Naive thymus-derived CD8-positive, alpha-beta T cell (primary cell): ENCODE measurements around the gene MED23. TPM values are rescaled to one million over a fixed set of nuclear protein-coding genes. Genes with fewer than 3 reads are reported as not detected.

Experiments
- ATAC-seq, 2 donors: fragments of 150-1000 bp; cut with Tn5 transposase in 1 of 2; sonication (Bioruptor Pico), chemical (Tn5 transposase) in 1 of 2; 1 replicate in 1 of 2; 2 replicates in 1 of 2; pipeline ENCODE4 v1.10.0; 2021; ENCODE audit warnings: mild to moderate bottlenecking in 2 of 2, moderate library complexity in 2 of 2
- POLR2A ChIA-PET: fragments of 350-600 bp; sonication (Branson Sonifier 250); formaldehyde crosslinking; loops from one replicate; lab custom pipeline; 2021; ENCODE audit warnings: antibody characterized with exemption; lab: Charles Lee
- DNase-seq, 10 donors: peaks; one replicate each; pipeline versions ENCODE4 v3.0.0 to v3.0.0-alpha.2; 2020 to 2022
- H3K27ac Mint-ChIP-seq, 10 donors: one replicate each; pipeline ENCODE4 v1.8.0; 2020 to 2022; ENCODE audit warnings: mild to moderate bottlenecking in 10 of 10, mixed read lengths in 10 of 10, moderate library complexity in 4 of 10, inconsistent platforms in 1 of 10
- H3K27me3 Mint-ChIP-seq, 5 donors: one replicate each; pipeline ENCODE4 v1.8.0; 2021 to 2022; ENCODE audit warnings: mixed read lengths in 5 of 5
- H3K36me3 Mint-ChIP-seq, 3 donors: one replicate each; pipeline ENCODE4 v1.8.0; 2020 to 2022; ENCODE audit warnings: mixed read lengths in 3 of 3, mild to moderate bottlenecking in 2 of 3, inconsistent platforms in 1 of 3
- H3K4me1 Mint-ChIP-seq, 4 donors: one replicate each; pipeline ENCODE4 v1.8.0; 2021 to 2022; ENCODE audit warnings: mixed read lengths in 4 of 4
- H3K4me3 Mint-ChIP-seq, 10 donors: one replicate each; pipeline ENCODE4 v1.8.0; 2020 to 2022; ENCODE audit warnings: mild to moderate bottlenecking in 10 of 10, mixed read lengths in 10 of 10, moderate library complexity in 6 of 10, inconsistent platforms in 1 of 10
- H3K9me3 Mint-ChIP-seq, 9 donors: one replicate each; pipeline ENCODE4 v1.8.0; 2020 to 2022; ENCODE audit warnings: mixed read lengths in 9 of 9, mild to moderate bottlenecking in 3 of 9, inconsistent platforms in 1 of 9, moderate library complexity in 1 of 9
- polyA plus RNA-seq, 3 donors: library from polyadenylated mRNA; unstranded; fragments of 300-500 nt; fragmentation: Illumina TruSeq; gene quantifications; one replicate each; pipeline ENCODE4 v1.2.3, GENCODE V29; 2021
- total RNA-seq, 8 experiments: library from RNA in 2 of 8; stranded (reverse) in 2 of 8; gene quantifications; one replicate each; pipeline ENCODE4 v1.2.3 and lab custom pipeline; 2021 to 2026

MED23 gene
- total and polyA plus RNA-seq, 5 experiments from 2014 or later: 8.6 to 56.2 (median 13.4) TPM

DNA sequence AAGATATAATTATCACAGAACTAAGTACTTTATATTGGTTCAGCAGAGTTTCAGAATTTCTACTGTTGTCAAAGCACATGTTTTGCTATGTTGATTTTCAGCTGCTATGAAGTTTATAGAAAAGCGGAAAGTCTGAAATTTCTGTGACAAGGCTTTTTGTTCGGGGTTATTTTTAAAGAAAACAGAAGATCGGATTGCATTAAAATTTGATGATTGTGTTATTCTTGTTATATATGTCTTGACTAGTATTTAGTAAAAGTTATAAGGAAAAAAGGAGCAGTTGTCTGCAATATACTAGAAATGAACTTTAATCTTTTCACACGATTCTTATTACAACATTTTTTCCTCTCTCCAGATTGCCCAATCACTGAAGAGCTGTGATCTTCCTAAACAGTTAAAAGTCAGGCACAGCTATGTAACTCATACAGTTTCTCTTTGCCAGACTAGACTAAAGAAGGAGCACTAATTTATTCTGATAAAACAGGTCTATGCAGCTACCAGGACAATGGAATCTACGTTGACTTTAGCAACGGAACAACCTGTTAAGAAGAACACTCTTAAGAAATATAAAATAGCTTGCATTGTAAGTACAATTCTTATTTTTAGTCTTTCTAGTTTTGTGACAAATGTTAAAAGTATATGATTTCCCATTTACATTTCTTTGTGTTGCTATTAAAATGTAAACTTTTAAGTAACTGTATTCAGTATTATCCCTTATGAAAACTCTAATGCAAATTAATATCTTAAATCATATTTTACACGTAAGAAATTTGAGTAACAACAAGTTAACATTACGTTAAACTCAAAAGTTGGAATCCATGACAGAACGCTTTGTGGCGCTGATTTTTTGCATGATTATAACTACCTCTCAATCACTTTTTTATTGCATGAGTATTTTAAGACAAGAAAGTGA lies 9.1 kb upstream of the MED23 start, which contains the start of gene ENPP3:
Gene ENPP3, plus strand, starts transcription at position 423 of the 913 bp plus-strand sequence. Its CDS starts 83 bp downstream, at position 506.
- ATAC-seq: no peak
- Mint-ChIP-seq H3K4me3 (no peak within 1 kb of the TSS), H3K36me3 (no peaks in the 10 kb centered on the region), H3K9me3 (no peaks in the 10 kb centered on the region), H3K4me1 (peaks cover 0 to 8% (median 0%) of the 10 kb centered on the region in 4 donors), H3K27ac (peak within 1 kb of the TSS in 1 of 10 donors; percentile 54), H3K27me3 (peaks cover 0 to 2% (median 0%) of the 10 kb centered on the region in 5 donors)
- DNase-seq: no peak
- POLR2A ChIA-PET: no interaction called here

DNA sequence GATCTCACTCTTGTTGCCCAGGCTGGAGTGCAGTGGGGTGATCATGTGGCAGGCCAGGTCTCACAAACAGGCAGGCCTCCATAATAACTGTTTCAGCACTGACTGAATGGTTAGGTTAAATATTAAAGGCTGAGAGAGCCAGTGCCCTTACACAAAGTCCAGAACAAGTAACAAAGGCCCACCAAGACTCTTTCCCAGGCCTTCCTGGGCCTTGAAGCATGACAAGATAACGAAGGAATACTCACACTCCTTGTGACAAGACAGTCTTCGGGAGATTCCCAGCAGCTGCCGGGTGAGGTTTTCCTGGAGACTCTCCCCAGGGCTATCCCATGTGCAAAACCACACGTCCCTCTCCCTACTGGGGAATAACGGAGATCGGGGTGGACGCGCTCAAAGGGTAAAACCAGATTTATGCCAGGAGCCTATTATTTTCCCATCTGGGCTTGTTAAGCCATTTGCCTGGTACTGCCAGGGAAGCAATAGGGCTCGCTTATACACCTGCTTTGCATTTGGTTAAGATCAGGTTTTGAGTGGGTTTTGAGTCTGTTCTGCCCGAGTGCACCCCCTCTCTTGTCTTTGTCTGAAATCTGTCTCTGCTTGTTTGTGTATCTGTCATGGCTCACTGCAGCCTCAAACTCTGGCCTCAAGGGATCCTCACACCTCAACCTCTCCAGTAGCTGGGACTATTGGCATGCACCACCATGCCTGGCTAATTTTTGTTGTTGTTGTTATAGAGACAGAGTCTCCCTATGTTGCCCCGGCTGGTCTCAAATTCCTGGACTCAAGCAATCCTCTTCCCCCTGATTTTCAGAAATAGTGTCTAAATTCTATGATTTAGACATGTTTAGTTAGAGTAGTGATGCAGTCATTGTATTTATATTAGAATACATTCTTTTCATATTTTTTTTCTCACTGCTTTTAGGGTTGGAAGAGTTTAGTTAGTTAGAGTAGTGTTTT lies 7.6 kb upstream of the MED23 start:
- ATAC-seq (no peak), DNase-seq (no peak)
- peaks cover 0 to 8% (median 0%) of the 10 kb centered on the region in 4 donors for H3K4me1 Mint-ChIP-seq
- no peaks in the 10 kb centered on the region for H3K9me3 Mint-ChIP-seq
- POLR2A ChIA-PET: no interaction called here
- no peak overlapping the region for H3K4me3 Mint-ChIP-seq
- no peak overlapping the region for H3K27ac Mint-ChIP-seq
- no peaks in the 10 kb centered on the region for H3K36me3 Mint-ChIP-seq
- H3K27me3 Mint-ChIP-seq: no peaks in the 10 kb centered on the region

DNA sequence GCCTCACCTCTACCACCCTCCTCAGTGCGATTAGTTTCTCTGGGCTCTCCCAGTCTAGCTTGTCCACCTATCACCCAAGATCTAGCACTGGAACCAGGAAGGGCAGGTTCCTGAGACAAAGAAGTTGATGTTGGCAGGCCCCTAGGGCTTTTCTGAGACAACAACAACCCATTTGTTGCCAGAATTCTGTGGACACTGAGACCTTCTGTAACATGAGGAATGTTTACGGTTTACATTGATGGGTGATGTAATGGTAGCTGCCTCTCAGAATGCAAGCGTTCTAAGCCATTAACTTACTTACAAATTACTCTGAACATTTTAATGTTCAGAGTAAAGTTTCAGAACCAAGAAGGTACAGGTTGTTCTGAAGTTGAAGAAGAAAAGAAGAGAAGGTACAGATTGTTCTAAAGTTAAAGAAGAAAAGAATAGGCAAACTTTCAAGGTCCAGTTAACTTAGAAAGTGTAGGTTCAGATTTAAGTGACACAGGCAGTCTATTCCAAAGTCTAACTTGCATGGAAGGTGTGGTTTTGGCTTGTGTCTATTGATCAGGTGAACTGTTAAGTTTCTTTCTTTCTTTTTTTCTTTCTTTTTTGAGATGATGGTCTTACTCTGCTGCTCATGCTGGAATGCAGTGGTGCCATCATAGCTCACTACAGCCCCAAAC lies 3.7 kb upstream of the MED23 start:
- POLR2A ChIA-PET: no interaction called here
- H3K27ac Mint-ChIP-seq: peak overlapping the region in 1 of 10 donors; percentile 3
- H3K27me3 Mint-ChIP-seq: no peaks in the 10 kb centered on the region
- H3K4me3 Mint-ChIP-seq: no peak overlapping the region
- H3K9me3 Mint-ChIP-seq: no peaks in the 10 kb centered on the region
- no peak for ATAC-seq
- no peaks in the 10 kb centered on the region for H3K36me3 Mint-ChIP-seq
- DNase-seq: no peak
- peaks cover 5 to 42% (median 31%) of the 10 kb centered on the region in 4 donors for H3K4me1 Mint-ChIP-seq

DNA sequence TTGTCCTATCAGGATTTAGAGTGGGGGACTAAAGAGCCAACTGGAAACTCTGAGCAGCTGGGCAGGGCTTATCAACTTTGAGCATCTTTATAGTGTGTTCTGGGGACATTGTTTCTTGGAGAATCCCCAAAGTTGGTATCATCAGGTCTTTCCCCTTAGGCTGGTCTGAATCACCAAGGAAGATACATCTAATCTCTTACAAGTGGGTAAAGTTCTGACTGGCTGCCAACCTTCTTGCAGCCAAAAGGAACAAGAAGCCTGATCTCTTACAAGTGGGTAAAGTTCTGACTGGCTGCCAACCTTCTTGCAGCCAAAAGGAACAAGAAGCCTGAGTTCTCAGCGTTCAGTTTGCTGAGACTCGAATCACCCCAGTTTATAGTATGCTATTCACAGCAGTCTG lies 1.6 kb upstream of the MED23 start:
- peaks cover 0 to 13% (median 0%) of the 10 kb centered on the region in 3 donors for H3K36me3 Mint-ChIP-seq
- no peak for ATAC-seq
- peaks cover 5 to 46% (median 35%) of the 10 kb centered on the region in 4 donors for H3K4me1 Mint-ChIP-seq
- no peak for DNase-seq
- POLR2A ChIA-PET: no interaction called here
- H3K9me3 Mint-ChIP-seq: no peaks in the 10 kb centered on the region
- H3K27ac Mint-ChIP-seq: peak overlapping the region in 5 of 10 donors; percentile 69 to 97 (median 95)
- H3K4me3 Mint-ChIP-seq: peak overlapping the region in 3 of 10 donors; percentile 2 to 99 (median 50)
- no peaks in the 10 kb centered on the region for H3K27me3 Mint-ChIP-seq

DNA sequence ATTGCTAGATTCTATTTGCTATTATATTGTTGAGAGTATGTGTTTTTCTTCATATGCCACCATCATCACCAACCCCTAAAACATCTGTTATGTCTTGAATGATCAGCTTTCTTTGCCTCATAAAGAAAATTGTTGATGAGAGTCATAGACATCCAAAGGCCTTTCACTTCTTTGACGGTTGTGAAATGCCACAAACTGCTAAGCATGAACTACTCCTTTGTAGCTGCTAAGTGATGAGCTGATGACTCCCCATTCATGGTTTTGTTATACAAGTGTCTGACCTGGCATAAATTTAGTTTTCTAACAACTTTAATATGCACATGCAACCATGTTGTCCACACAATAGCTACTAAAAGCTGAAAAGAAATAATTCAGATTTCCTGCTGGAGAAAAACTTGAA lies 684 bp upstream of the MED23 start:
- DNase-seq: peak in 1 of 10 donors; percentile 3
- H3K9me3 Mint-ChIP-seq: no peaks in the 10 kb centered on the region
- ATAC-seq: no peak
- H3K27ac Mint-ChIP-seq: peak overlapping the region; percentile 18 to 97 (median 96)
- H3K27me3 Mint-ChIP-seq: no peaks in the 10 kb centered on the region
- H3K4me3 Mint-ChIP-seq: peak overlapping the region; percentile 95 to 99 (median 98)
- POLR2A ChIA-PET: interaction anchor here (0.8 to 1.9 kb wide), 4 partner anchors 10 to 1184 kb away, joined by 3 to 6 read pairs (median 3); no protein-coding TSS in a partner anchor
- H3K4me1 Mint-ChIP-seq: peaks cover 5 to 46% (median 38%) of the 10 kb centered on the region in 4 donors
- H3K36me3 Mint-ChIP-seq: peaks cover 0 to 21% (median 0%) of the 10 kb centered on the region in 3 donors

DNA sequence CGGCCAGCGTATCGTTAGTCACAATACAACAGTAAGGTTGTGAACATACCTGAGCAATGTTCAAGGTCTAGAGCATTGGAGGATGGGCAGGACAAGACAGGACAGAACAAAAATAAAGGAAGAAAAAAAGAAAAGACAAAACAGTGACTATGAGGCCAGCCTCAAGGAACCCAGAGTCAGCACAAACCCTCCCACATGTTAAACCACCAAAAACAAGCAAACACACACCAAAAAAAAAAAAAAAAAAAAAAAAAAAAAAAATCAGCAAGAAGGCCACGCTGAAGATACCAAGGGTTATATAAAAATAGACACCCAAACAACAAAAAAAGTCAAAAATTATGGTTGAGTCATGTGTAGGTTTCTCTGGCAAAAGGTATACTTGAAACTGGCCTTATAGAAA lies 12.8 kb downstream of the MED23 start:
- POLR2A ChIA-PET: no interaction called here
- Mint-ChIP-seq H3K27me3 (no peaks in the 10 kb centered on the region), H3K4me1 (peaks cover 0 to 6% (median 0%) of the 10 kb centered on the region in 4 donors), H3K4me3 (no peak overlapping the region), H3K9me3 (no peaks in the 10 kb centered on the region), H3K27ac (no peak overlapping the region), H3K36me3 (peaks cover 7 to 89% (median 24%) of the 10 kb centered on the region in 3 donors)
- DNase-seq: no peak
- ATAC-seq: no peak

DNA sequence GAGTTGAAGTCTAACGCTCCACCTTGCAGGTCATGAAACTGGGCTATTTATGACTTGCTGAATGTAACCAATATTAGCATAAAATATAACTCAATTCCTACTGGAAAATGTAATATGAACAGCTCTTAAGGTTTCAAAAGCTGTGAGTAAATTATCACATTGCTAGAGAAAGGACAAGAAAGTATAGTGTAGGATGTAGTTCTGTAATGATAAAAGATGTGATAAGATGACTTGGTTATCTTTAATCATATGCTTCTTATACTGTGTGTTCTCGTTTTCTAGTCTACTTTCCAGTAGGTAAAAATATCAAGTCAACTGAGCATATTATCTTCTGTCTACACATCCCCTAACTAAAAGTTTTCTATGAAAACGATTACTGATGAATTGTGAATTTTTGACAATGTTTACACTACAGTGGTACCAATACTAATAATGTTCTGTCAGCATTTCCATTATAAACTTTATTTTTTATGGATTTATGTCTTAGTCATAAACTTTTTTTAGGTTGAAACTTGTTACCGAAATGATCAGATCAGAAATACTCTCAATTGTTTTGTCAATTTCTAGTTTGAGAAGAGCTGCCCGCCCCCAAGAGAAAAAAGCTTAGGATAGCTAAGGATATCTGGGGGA lies 14.6 kb downstream of the MED23 start:
- no peak overlapping the region for H3K4me3 Mint-ChIP-seq
- H3K36me3 Mint-ChIP-seq: peaks cover 14 to 90% (median 27%) of the 10 kb centered on the region in 3 donors
- POLR2A ChIA-PET: no interaction called here
- no peaks in the 10 kb centered on the region for H3K27me3 Mint-ChIP-seq
- no peak overlapping the region for H3K27ac Mint-ChIP-seq
- ATAC-seq (no peak), DNase-seq (no peak)
- H3K9me3 Mint-ChIP-seq: no peaks in the 10 kb centered on the region
- peaks cover 0 to 9% (median 5%) of the 10 kb centered on the region in 4 donors for H3K4me1 Mint-ChIP-seq

DNA sequence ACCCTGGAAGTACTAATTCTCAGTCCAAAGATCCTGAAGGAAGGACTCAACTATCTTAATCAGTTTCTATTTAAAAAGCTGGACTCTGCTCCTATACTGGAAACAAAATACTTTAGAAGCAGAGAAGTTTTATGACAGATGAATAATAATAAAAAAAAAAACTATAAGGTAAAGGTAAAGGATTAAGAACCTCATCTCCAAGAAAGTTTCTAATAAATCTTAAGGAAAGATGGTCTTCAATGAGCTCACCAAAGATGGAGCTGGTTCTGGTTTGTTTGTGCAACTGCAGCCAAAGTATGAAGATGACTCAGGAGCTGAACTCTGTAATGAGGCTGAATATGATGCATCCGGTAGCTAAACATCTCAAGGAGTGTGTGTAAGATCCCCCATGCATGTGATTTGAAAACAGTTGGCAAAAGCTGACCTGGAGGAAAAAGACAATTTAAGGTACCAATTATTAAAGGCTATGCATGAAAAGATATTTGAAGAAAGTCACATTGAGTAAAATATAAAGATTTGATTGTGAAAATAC lies 25.2 kb downstream of the MED23 start:
- ATAC-seq (no peak), DNase-seq (no peak)
- peaks cover 5 to 80% (median 25%) of the 10 kb centered on the region in 3 donors for H3K36me3 Mint-ChIP-seq
- no peaks in the 10 kb centered on the region for H3K9me3 Mint-ChIP-seq
- no peaks in the 10 kb centered on the region for H3K27me3 Mint-ChIP-seq
- POLR2A ChIA-PET: interaction anchor here (0.9 kb wide), 1 partner anchor 25 kb away, joined by 3 read pairs; the partner anchor contains the start of gene MED23
- H3K27ac Mint-ChIP-seq: peak overlapping the region in 1 of 10 donors; percentile 14
- no peak overlapping the region for H3K4me3 Mint-ChIP-seq
- peaks cover 0 to 4% (median 0%) of the 10 kb centered on the region in 4 donors for H3K4me1 Mint-ChIP-seq

DNA sequence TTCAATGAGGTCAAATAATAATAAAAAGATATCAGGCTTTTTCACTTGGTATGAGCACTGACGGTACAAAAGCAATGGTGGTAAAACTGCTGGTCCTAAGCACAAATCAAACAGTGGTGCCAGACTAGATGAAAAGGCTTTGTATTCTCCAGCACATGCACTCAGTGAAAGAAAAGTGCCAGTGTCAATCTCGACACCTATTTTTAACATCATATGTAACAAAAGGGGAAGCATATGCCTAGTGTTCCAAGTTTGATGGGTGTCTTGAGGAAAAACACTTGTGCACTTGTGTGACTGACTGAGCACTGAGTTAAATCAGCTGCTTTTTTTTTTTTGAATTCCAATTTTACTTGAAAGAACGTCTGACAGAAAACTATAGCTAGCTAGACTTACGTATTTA lies 27.3 kb downstream of the MED23 start:
- Mint-ChIP-seq H3K36me3 (peaks cover 5 to 83% (median 23%) of the 10 kb centered on the region in 3 donors), H3K4me1 (peaks cover 0 to 4% (median 0%) of the 10 kb centered on the region in 4 donors), H3K9me3 (no peaks in the 10 kb centered on the region), H3K4me3 (no peak overlapping the region), H3K27ac (peak overlapping the region in 1 of 10 donors; percentile 34), H3K27me3 (no peaks in the 10 kb centered on the region)
- no peak for ATAC-seq
- DNase-seq: no peak
- POLR2A ChIA-PET: interaction anchor here (0.5 kb wide), 1 partner anchor 31 kb away, joined by 3 read pairs; no protein-coding TSS in a partner anchor

DNA sequence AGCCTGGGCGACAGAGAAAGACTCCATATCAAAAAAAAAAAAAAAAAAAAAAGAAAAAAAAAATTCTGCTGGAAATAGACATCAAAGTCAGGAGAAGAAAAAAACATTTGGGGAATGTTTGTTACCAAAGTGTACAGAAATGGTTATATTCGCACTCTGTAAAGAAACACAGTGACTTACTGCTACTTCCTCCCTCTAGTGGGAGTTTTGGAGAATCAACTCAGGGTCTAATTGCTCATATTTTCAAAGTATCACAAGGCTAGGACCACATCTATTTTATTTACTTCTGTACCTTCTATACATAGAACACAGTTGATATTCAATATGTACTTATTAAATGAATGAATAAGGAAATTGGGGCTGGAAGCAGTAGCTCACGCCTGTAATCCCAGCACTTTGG lies 30.6 kb downstream of the MED23 start:
- Mint-ChIP-seq H3K27me3 (no peaks in the 10 kb centered on the region), H3K9me3 (no peaks in the 10 kb centered on the region), H3K36me3 (peaks cover 5 to 83% (median 39%) of the 10 kb centered on the region in 3 donors), H3K4me1 (peaks cover 0 to 4% (median 1%) of the 10 kb centered on the region in 4 donors), H3K4me3 (no peak overlapping the region), H3K27ac (peak overlapping the region in 2 of 10 donors; percentile 15 to 68)
- POLR2A ChIA-PET: no interaction called here
- peak in 3 of 10 donors; percentile 12 to 29 (median 22) for DNase-seq
- peak; percentile 37 to 42 for ATAC-seq

DNA sequence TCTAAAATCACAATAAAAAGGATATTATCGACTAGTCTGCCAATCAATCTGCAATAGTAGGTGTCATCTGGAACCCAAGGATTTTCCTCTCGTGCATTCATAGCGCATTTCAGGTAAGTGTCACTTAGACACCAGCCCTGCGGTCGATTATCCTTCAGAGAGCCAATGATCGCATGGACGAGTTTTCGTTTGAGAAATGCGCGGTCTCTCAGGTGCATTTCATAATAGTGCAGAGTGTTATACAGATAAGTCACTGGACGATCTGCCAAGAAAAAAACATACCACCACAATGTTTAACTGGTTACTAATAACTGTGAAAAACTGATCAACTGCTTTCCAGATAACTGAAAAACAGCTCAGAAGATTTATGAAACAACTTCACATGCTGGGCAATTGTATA lies 34.0 kb downstream of the MED23 start:
- no peak for DNase-seq
- no peaks in the 10 kb centered on the region for H3K9me3 Mint-ChIP-seq
- no peak overlapping the region for H3K4me3 Mint-ChIP-seq
- H3K27me3 Mint-ChIP-seq: no peaks in the 10 kb centered on the region
- no peak for ATAC-seq
- H3K27ac Mint-ChIP-seq: no peak overlapping the region
- peaks cover 0 to 4% (median 2%) of the 10 kb centered on the region in 4 donors for H3K4me1 Mint-ChIP-seq
- H3K36me3 Mint-ChIP-seq: peaks cover 5 to 87% (median 45%) of the 10 kb centered on the region in 3 donors
- POLR2A ChIA-PET: no interaction called here
